NCI-H146 (cell line): ENCODE measurements around the gene OBSL1.

ENCODE experiments used
- DNase-seq: peaks from one replicate; lab custom pipeline; 2025; lab: John Stamatoyannopoulos, UW

Gene OBSL1

DNA sequence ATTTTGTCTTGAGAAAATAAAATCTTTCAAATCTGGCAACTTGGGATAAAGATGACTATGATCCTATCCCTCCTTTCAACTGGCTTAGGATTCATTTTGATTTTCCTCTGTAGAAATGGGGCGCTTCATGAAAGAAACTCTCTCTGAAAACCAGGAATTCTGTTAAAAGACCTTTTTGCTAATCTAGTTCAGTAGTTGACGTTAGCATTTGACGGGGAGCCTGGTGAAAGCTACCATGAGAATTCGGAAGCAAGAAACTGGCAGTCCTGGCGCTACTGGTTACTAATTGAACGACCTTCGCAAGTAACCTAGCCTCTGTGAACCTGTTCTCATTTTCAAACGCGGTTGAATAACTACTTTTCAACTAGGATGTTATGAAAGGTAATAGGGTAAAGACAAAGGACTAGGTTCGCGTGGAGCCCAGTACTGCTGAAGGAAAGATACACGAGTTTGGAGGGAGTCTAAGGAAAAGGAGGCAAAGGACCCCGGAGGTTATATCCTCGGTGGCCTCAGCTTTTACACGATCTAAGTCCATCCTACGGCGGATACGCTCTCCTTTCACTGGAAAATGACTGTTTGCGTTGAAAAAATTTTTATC lies 25.7 kb upstream of the OBSL1 start:
- peak; percentile 41 for DNase-seq

DNA sequence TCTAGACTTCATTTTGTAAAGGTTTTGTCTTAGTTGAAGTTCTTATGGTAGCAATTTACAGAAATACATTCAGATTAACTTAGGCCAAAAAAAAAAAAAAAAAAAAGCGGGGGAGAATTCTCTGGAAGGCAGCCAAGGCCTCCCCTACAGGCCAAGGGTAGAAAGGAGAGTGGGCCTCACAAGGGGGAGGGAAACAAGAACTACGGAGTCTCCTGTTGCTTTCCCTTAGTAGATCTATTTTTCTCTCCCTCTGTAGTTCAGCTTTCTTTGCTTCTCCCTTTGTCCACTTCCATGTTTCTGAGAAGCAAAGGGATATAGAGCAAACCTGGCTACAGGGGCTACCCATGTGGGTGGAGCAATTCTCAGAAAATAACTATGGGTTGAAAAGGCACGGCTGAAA lies 23.9 kb upstream of the OBSL1 start:
- no peak for DNase-seq

DNA sequence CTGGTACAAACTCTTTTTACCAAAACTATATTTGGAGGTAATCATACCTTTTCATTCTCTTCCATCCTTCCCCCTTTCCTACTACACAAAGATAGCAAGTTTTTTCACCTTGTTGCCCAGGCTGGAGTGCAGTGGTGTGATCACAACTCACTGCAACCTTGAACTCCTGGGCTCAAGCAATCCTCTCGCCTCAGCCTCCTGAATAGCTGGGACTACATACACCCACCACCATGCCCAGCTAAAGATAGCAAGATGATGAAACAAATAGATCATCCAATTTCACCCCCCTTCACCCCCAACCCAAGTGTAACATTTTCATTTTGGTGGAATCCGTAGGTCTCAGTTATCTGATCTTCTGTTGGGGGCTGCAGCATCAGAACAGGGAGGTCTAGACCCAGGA lies 21.8 kb upstream of the OBSL1 start:
- no peak for DNase-seq

DNA sequence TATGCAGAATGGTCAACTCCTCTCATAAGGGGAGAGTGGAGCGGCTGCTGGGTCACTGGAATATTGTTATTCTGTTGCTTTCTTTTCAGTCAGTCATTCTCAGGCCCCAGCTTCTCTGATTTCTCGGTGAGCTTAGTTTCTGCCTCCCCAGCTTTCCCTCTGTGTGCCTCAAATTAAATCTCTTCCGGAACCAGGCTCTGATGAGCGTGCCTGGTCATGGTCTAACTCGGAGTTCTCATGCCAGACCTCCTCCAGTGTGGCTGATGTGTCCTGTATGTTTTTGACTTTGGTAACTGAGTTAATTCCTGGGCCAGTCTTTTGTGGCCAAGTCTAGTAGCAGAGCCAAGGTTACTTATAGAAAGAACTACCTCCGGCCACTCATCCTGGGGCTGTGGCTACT lies 21.4 kb upstream of the OBSL1 start:
- DNase-seq = no peak

DNA sequence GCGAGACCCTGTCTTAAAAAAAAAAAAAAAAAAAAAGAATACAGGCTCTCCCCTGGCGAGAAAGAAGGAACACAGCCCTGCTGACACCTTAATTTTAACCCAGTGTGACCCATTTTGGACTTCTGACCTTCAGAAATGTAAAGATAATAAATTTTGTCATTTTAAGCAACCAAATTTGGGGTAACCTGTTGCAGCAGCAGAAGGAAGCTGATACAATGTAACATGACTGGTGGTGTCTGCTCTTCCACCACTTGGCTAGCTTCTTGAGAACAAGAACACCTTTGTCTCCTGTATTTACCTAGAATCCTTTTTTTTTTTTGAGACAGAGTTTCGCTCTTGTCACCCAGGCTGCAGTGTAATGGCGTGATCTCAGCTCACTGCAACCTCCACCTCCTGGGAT lies 19.8 kb upstream of the OBSL1 start:
- no peak for DNase-seq

DNA sequence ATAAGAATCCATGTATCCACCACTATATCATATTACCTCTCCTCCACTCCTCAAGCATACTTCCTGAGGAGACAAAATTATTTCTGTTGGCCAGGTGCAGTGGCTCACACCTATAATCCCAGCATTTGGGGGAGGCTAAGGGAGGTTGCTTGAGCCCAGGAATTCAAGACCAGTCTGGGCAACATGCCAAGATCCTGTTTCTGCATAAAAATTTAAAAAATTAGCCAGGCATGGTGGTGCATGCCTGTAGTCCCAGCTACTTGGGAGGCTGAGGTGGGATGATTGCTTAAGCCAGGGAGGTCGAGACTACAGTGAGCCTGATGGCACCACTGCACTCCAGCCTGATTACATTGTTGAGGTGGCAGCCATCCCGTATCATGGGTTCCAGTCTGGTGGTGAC lies 10.0 kb upstream of the OBSL1 start:
- no peak for DNase-seq

DNA sequence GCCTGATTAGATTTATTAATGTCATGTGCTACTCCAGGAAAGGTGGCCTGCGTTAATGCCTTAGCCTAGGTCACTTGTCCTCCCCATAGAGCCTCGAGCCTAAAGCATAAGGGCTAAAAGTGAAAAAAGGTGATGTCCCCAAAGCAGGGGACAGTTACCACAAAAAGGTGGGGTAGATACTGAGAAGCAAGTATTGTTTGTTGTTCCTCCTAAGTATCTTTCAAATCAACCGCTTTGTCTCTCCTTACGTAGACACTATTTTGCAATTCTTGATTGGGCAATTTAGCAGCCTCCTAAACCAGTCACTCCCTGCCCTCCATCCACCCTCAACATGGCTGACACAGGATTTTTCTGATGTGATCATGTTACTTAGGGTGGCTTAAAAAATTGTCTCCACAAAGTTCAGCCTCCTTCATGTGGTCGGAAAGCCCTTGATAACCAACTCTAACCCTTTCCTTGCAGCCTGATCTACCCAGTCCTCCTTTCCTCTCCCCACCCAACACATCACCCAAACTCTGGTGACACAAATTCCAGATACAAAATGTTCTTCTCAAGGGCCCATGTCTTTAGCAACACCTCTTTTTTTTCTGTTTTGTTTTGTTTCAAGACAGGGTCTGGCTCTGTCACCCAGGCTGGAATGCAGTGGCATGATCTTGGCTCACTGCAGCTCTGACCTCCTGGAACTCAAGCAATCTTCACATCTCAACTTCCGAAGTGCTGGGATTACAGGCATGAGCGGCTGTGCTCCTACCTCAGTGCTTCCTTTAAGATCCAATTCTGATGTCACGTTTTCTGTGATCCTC lies 7.7 kb upstream of the OBSL1 start:
- no peak for DNase-seq

DNA sequence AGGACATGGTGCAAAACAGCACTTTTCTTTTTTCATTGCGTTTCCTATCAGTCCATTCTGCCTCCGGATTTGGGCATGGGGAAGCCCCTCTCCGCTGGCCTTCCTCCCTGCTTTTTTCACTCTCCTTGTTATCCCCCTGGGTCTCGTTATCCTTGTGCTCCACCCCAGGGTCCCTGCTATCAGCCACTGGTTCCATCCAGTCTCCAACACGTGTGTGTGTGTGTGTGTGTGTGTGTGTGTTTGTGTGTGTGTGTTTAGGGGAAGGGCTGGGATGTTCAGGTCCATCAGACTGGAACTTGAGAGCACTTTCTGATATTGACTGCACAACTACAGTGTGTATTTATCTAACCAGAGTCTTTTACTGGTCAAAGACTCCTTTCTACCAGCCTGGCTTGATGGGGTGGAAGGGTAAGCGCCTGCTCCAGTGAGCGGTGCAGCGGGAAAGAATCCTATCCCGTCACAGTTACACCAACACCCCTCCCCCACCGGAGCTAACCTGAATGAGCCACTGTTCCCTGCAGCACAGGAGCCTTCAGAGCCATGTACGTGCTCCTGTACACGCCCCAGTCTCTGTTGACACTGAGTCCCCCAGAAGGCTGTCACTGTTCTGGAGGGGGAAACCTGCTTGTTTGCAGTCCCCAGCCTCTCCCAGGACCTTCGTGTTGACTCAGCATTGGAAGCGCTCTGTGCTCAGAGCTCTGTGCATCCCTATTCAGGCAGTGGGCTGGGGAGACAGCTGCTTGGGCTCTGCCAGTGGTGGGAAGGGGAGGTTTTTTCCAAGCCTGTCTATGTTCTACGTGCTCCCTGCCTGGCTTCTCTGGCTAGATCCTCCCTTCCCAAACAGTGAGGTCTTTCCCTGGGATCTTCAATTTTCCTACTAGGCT lies 5.4 kb upstream of the OBSL1 start:
- peak; percentile 42 for DNase-seq

DNA sequence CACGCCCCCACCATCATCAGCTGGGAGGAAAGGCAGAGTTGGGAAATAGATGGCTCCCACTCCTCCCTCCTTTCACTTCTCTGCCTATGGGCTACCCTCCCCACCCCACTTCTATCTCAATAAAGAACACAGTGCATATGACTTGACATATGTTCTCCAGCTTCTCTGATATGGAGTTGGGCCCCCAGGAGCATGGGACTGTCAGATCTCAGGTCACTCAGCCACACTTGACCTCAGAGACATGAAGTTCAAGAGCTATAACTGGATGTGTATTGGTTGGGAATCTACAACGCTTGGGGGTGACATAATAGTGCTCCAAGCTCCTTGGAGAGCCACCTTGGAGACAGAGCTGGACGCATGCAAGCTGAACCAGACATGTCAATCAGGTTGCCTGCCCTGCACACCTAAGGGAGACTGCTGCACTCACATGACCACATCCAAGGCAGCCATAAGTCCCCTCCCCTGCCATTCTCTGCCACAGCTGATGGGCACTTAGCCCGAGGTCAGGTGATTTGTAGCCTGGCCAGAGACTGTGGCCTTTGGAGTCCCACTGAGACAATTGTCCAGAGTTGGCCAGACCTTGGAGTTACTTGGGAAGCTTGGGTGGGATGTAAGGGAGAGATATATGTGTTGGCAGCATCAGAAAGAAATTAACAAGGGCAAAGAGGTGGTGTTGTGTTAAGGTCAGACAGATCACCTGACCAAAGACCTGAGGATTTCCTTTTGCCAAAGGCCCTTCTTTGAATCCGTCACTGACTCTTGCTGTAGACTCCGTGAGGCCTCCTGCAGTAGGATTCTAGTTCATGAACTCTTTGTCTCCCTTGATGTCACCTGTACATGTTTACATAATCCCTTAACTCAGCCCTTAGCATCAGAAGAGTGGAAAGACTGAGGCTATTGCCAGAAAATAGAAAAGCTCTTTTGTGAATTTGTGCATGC lies 4.5 kb upstream of the OBSL1 start:
- no peak for DNase-seq

DNA sequence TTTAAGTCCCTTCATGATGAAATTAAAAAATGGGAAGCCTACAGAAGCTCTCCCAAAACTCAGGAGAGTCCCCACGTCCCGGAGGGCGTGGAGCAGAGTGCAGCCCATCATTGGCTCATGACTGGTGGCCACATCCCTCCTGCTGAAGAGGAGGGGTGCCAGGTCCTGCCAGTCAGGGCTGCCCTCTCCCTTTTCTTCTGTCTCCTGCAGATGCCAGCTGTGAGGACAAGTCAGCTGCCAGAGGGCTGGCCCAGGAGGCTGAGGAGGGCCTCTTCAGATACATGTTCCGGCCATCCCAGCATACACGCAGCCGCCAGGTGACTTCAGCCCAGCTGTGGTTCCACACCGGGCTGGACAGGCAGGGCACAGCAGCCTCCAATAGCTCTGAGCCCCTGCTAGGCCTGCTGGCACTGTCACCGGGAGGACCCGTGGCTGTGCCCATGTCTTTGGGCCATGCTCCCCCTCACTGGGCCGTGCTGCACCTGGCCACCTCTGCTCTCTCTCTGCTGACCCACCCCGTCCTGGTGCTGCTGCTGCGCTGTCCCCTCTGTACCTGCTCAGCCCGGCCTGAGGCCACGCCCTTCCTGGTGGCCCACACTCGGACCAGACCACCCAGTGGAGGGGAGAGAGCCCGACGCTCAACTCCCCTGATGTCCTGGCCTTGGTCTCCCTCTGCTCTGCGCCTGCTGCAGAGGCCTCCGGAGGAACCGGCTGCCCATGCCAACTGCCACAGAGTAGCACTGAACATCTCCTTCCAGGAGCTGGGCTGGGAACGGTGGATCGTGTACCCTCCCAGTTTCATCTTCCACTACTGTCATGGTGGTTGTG lies 3.4 kb upstream of the OBSL1 start:
- no peak for DNase-seq

DNA sequence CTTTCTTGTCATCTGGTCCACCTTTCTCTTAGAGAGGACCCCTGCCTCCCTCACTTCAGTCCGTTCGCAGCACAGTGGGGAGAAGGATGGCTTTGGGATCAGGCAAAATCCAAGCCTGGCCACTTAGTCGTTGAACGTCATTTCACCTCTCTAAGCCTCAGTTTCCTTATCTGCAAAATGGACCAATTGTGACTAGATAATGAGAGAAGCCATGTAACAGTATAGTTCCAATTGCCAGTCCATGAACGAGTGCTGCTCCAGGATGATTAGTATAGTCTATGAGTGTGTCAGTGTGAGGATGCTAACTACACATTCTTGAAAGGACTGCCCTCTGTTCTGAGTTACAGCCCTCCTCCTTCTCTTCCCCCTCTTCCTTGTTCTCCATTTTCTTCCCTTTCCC lies 1.8 kb upstream of the OBSL1 start:
- no peak for DNase-seq

DNA sequence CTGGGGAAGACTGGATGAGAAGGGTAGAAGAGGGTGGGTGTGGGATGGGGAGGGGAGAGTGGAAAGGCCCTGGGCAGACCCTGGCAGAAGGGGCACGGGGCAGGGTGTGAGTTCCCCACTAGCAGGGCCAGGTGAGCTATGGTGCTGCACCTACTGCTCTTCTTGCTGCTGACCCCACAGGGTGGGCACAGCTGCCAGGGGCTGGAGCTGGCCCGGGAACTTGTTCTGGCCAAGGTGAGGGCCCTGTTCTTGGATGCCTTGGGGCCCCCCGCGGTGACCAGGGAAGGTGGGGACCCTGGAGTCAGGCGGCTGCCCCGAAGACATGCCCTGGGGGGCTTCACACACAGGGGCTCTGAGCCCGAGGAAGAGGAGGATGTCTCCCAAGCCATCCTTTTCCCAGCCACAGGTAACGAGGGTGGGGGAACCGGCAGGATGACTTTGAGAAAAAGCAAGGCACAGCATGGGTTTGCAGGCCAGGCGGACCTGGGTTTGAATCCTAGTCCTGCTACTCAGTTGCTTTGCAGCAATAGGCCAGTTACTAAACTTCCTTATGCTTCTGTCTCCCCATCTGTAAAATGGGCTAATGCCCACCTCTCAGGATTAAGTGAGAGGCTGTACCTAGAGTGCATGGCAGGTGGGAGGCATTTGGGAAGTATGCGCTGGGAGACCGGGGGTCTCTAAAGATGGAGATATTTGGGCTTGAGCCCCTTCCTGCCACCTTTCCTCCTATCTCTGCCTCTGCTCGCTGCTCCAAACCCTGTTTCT lies 1.1 kb upstream of the OBSL1 start, which contains the start of gene INHA:
Gene INHA, plus strand, starts transcription at position 74 of the 765 bp plus-strand sequence. Its CDS starts 65 bp downstream, at position 139.
- no peak for DNase-seq

DNA sequence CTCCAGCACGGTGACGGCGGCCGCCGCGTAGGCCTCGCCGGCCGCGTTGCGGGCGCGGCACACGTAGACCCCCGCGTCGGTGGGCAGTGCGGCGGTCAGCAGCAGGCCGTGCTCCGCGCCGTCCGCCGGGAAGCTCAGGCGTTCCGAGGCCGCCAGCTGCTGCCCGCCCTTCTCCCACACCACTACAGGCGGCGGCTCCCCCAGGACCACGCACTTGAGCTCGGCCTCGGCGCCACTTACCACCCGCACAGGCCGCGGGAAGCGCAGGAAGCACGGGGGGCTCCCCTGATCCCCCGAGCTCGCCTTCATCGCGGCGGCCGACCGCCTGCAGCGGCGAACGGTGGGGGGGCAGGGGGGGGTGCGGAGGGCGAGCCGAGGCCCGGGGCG lies 422 bp downstream of the OBSL1 start:
- DNase-seq = peak; percentile 9

DNA sequence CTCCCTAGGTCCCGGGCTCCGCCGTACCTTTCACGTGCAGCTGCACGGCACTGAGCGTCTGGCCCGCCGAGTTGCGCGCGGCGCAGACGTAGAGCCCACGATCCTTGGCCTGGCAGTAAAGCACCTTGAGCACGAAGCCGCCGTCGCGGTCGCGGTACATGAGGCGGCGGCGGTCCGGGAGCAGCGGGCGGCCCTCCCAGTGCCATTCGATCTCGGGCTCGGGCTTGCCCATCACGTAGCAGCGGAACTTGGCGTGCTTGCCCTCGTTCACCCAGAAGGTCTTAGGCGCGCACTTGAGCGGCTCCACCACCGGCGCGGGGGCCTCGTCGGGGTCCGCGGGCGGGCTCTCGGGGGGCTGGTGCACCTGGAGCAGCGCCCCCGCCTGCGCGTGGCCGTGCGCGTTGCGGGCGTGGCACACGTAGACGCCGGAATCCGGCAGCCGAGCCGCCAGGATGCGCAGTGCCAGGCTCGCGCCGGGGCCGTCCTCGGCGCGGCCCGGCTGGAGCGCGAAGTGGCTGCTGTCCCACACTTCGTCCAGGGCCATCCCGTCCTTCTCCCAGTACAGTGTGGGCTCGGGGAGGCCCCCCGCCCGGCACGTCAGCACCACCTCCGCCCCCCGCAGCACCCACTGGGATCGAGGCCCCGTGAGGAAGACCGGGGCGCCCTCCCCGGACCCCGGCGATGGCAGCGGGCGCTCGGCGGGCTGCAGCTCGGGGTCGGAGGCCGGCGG lies 980 bp downstream of the OBSL1 start:
- peak; percentile 20 for DNase-seq

DNA sequence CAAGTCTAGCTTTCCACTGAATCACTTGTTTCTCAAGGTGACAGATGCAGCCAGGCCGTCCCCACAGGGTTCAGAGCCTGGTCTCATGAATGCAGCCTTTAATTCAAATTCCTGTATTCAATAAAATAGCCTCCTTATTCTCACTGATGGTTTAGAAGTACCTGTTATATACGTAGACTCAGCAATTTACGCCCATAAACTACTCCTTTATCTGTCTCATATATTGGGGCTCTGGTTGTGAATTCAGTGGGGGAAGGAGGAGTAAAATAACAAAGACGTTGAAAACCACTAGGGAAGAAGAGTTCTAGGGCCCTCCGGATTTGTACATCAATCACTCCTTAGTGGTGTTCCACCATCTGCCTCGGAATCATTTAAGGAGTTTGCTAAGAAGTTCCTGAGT lies 1.7 kb downstream of the OBSL1 start:
- no peak for DNase-seq

DNA sequence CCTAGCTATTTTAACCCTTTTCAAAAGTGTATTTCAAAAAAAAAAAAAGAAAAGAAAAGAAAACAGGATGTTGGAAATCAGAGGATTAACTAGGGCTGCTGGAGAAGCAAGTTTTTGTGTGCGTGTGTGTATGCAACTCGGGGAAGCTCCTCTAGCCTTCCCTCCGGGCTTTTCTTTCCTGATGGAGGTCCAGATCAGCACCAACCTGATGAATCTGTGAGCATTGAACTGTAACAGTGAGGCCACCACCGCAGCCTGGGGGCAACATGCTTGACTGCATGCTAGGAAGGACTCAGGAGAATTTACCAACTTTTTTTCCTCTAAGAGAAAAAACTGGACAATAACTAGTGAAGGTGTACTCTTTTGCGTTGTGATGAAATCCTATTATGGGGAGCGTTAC lies 2.3 kb downstream of the OBSL1 start:
- DNase-seq = no peak

DNA sequence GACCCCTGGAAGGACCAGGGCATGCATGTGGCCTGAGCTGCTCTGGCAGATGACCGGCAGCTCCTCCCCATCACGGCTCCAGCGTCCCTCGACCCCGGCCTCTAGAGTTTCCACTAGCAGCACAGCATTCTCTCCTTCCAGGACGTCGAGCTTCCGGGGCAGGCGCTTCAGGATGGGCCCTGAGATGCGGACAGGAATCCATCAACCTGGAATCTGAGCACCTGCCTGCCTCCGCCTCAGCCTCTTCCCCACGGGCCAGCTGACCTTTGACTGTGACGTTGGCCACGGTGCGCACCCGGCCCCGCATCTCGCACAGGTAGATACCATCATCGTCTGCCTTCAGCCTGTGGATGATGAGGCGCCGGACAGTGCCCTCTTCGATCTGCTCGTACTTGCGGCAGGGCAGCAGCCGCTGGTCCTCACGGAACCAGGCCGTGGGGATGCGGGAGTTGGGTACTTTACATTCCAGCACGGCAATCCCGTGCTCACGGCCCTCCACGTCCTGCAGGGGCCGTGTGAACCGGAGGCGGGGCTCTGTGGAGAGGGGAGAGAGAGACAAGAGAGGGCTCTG lies 3.5 kb downstream of the OBSL1 start:
- DNase-seq = no peak

DNA sequence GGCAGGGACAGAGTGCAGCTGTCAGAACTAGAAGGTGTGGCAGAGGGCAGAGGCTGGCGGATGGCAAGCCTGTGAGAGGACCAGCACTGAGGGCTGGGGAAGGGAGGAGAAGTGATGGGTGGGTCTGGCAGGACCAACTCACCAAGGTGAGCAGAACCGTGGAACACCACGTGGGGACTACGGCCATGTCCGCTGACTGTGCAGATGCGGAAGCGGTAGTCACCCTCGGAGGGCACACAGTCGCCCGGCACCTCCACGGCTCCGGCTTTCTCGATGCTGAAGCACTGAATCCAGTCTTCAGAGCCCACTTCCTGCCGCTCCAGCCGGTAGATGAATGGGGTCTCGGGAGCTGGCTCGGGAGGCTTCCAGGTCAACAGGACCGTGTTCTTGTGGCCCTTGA lies 4.2 kb downstream of the OBSL1 start:
- DNase-seq = no peak

DNA sequence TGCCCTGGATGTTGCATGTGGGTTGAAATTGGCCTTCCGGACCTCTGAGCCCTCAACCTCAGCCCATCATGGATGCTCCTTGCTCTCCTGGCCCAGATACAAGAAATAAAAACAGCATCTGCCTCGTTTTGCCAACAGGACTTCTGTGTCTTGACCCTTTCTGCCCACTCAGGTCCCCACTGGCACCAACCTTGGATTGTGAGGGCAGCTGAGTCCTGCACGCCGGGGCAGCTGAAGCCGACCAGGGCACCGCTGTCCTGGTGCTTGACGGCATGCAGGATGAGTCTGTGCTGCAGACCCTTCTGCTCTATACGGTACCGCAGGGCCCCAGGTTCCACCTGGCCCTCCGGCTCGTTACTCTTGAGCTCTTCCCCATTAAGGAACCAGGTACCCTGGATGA lies 4.7 kb downstream of the OBSL1 start:
- DNase-seq = no peak
